Upper lobe of right lung (tissue), 1 donor: Measurements from ENCODE around the gene SORBS1. TPM values are rescaled to one million over a fixed set of nuclear protein-coding genes. Genes with fewer than 3 reads are reported as not detected.

ENCODE experiments used
- ATAC-seq: fragments of 200-7000 bp; cut with Tn5 transposase; one replicate; pipeline ENCODE4 v1.9.1; 2020; ENCODE audit warnings: mild to moderate bottlenecking, moderate library complexity
- DNase-seq: peaks from one replicate; pipeline ENCODE4 v3.0.0-alpha.2; 2020
- H3K27ac ChIP-seq: fragments of 200-600 bp; one replicate; pipeline ENCODE4 v1.8.0; 2022
- H3K27me3 ChIP-seq: fragments of 200-600 bp; one replicate; pipeline ENCODE4 v1.8.0; 2022; ENCODE audit warnings: mild to moderate bottlenecking
- H3K36me3 ChIP-seq: fragments of 200-600 bp; one replicate; pipeline ENCODE4 v1.8.0; 2022
- H3K4me1 ChIP-seq: fragments of 200-600 bp; one replicate; pipeline ENCODE4 v1.8.0; 2022
- H3K4me3 ChIP-seq: fragments of 200-600 bp; one replicate; pipeline ENCODE4 v1.8.0; 2022; ENCODE audit warnings: mild to moderate bottlenecking
- H3K9me3 ChIP-seq: fragments of 200-600 bp; one replicate; pipeline ENCODE4 v1.8.0; 2022
- CTCF ChIP-seq: fragments of 200-600 bp; IDR thresholded peaks from one replicate; pipeline ENCODE4 v1.8.0; 2022; ENCODE audit warnings: antibody characterized with exemption
- intact Hi-C: fragments of 100-400 bp; cut with DNase I; formaldehyde crosslinking; loops from one replicate; pipeline ENCODE4 v1.11.0; 2022
- total RNA-seq: library from RNA; stranded (reverse); fragmentation: NEBNext Ultra II Directional; extraction: Animal tissue kit (Norgen Biotek cat#: 25700); gene quantifications from one replicate; pipeline ENCODE4 v1.2.1, GENCODE V29; 2021
- donor health status: DM: no; HTN: yes; CAD: no; lungs with severe emphysema.

SORBS1 gene
- total RNA-seq, 1 donor from 2014 or later = 50.7 TPM

DNA sequence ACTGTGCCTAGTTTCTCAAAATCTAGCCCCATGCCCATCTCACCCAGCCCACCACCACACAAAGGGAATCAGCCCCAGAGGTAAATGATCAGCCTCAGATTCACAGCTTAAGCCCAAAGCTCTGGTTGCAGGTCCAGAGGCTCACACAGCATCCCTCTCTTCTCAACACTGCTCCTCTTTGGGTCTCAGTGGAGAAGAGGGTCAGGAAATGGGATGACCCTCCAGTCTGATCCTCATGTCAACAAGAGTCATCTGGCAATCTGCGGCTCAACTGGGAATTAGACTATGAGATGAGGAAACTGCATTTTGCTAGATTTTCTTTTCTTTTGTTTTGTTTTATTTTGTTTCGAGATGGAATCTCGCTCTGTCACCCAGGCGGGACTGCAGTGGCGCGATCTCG, 144.2 kb downstream of the SORBS1 start:
- intact Hi-C loops = no loop called here
- Histone ChIP-seq H3K4me3 (no peak overlapping the region), H3K9me3 (no peaks in the 10 kb centered on the region), H3K27me3 (no peaks in the 10 kb centered on the region), H3K27ac (no peak overlapping the region), H3K4me1 (no peaks in the 10 kb centered on the region), H3K36me3 (peaks cover 18% of the 10 kb centered on the region)
- ATAC-seq = no peak
- TF ChIP-seq CTCF = no peak
- no peak for DNase-seq

GRCh38 chr10:95416270-95416669, 144.9 kb downstream of the SORBS1 start:
- no peak for DNase-seq
- no peak for ATAC-seq
- Histone ChIP-seq H3K27me3 (no peaks in the 10 kb centered on the region), H3K9me3 (no peaks in the 10 kb centered on the region), H3K4me1 (no peaks in the 10 kb centered on the region), H3K4me3 (no peak overlapping the region), H3K36me3 (peaks cover 11% of the 10 kb centered on the region), H3K27ac (no peak overlapping the region)
- no peak for TF ChIP-seq CTCF
- intact Hi-C loops = no loop called here

- Histone ChIP-seq H3K4me3 (no peak overlapping the region), H3K9me3 (no peaks in the 10 kb centered on the region), H3K4me1 (no peaks in the 10 kb centered on the region), H3K36me3 (peaks cover 5% of the 10 kb centered on the region), H3K27ac (no peak overlapping the region), H3K27me3 (no peaks in the 10 kb centered on the region)
- intact Hi-C loops = no loop called here
- no peak for TF ChIP-seq CTCF
- ATAC-seq = no peak
- no peak for DNase-seq
Observed at GRCh38 chr10:95415621-95416031, 145.5 kb downstream of the SORBS1 start.

GRCh38 chr10:95414844-95415485, 146.2 kb downstream of the SORBS1 start:
- DNase-seq (no peak), ATAC-seq (no peak)
- intact Hi-C loops = no loop called here
- H3K4me3 ChIP-seq = no peak overlapping the region
- H3K27me3 ChIP-seq = no peaks in the 10 kb centered on the region
- no peak overlapping the region for H3K27ac ChIP-seq
- no peak for TF ChIP-seq CTCF
- H3K9me3 ChIP-seq = no peaks in the 10 kb centered on the region
- H3K36me3 ChIP-seq = no peaks in the 10 kb centered on the region
- peaks cover under 1% of the 10 kb centered on the region for H3K4me1 ChIP-seq

DNA sequence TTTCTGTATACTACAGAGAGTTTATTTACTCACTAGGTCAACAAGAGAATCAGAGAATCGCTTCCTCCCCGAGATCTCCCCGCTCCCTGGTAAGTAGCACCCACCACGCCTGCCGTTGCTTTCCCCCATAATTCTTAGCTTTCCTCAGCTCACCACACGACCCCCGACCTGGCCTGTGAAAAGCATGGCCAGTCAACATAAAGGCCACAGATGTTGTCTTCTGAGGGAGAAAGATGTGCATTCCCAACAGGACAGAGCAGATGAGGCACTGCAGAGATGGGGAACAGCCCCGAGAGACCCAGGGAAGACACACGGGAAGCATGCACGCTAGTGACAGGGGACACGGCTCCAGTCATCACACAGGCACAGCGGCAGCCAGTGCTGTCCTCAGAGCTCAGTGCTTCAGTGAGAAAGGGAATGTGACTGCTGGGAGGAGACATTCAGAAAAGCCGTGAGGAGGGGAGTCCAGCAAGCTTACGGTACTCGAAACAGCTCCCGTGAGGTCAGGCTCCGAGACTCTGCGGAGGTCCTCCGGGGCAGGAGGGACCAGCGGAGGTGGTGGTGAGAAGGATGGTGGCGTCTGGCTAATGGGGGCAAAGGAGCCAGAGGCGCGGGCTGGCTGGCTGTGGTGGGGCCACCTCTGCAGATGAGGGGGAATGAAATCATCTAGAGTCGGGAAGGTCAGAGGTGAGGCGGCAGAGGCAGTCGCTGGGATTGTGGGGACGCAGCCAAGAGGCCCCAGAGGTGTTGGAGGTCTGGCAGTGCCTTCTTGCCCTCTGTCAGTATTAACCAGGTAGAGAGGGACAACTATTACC, 146.9 kb downstream of the SORBS1 start:
- TF ChIP-seq CTCF = no peak
- Histone ChIP-seq H3K9me3 (no peaks in the 10 kb centered on the region), H3K27me3 (no peaks in the 10 kb centered on the region), H3K27ac (no peak overlapping the region), H3K36me3 (no peaks in the 10 kb centered on the region), H3K4me1 (peaks cover 8% of the 10 kb centered on the region), H3K4me3 (no peak overlapping the region)
- DNase-seq = no peak
- ATAC-seq = peak; percentile 35
- intact Hi-C loops = no loop called here
